HepG2 (cell line): ENCODE results near the gene MIA2. TPM values are rescaled to one million over a fixed set of nuclear protein-coding genes. Genes with fewer than 3 reads are reported as not detected.

Source experiments
- CAMTA2 ChIP-seq: sonication (generic); formaldehyde crosslinking; IDR thresholded peaks from 2 replicates; pipeline ENCODE4 v1.4.0; 2020; ENCODE audit warnings: mild to moderate bottlenecking, missing genetic modification reagents, borderline replicate concordance
- FOSL2 ChIP-seq: sonication (generic); formaldehyde crosslinking; IDR thresholded peaks from 2 replicates; pipeline ENCODE4 v1.4.0; 2020; ENCODE audit warnings: missing genetic modification reagents
- FOXA3 ChIP-seq: IDR thresholded peaks from 2 replicates; pipeline ENCODE4 v1.6.1; 2016; ENCODE audit warnings: missing genetic modification reagents, missing compliant biosample characterization
- FOXP1 ChIP-seq, 2 experiments: fragments of 450-650 bp in 1 of 2; IDR thresholded peaks; 2 replicates each; pipeline ENCODE4 v1.6.1; 2017 to 2018; ENCODE audit warnings: antibody characterized with exemption in 1 of 2
- GMEB1 ChIP-seq: sonication (generic); formaldehyde crosslinking; IDR thresholded peaks from 2 replicates; pipeline ENCODE4 v1.5.1; 2020; ENCODE audit warnings: missing genetic modification reagents, mild to moderate bottlenecking, borderline replicate concordance
- HOXA3 ChIP-seq: sonication (generic); formaldehyde crosslinking; IDR thresholded peaks from 2 replicates; pipeline ENCODE4 v1.5.0; 2020; ENCODE audit warnings: missing genetic modification reagents
- MTA1 ChIP-seq: sonication (generic); formaldehyde crosslinking; IDR thresholded peaks from 2 replicates; pipeline ENCODE4 v1.4.0; 2020; ENCODE audit warnings: missing genetic modification reagents, mild to moderate bottlenecking, borderline replicate concordance
- RFX3 ChIP-seq: IDR thresholded peaks from 2 replicates; pipeline ENCODE4 v1.6.1; 2016; ENCODE audit warnings: missing biosample characterization, missing genetic modification reagents
- SSRP1 ChIP-seq: IDR thresholded peaks from 2 replicates; pipeline ENCODE4 v1.6.1; 2016; ENCODE audit warnings: control low read depth
- STAT5B ChIP-seq: sonication (generic); formaldehyde crosslinking; IDR thresholded peaks from 2 replicates; pipeline ENCODE4 v1.4.0; 2020; ENCODE audit warnings: missing genetic modification reagents
- THAP7 ChIP-seq: sonication (generic); formaldehyde crosslinking; IDR thresholded peaks from 2 replicates; pipeline ENCODE4 v1.8.1; 2023; ENCODE audit warnings: mild to moderate bottlenecking, missing genetic modification reagents
- ZBTB10 ChIP-seq: sonication (generic); formaldehyde crosslinking; IDR thresholded peaks from 2 replicates; pipeline ENCODE4 v1.4.0; 2020; ENCODE audit warnings: missing genetic modification reagents, borderline replicate concordance
- ZNF207 ChIP-seq: fragments of 450-650 bp; IDR thresholded peaks from 2 replicates; pipeline ENCODE4 v1.6.1; 2016; ENCODE audit warnings: antibody characterized with exemption, borderline replicate concordance
- ZNF225 ChIP-seq: sonication (generic); formaldehyde crosslinking; IDR thresholded peaks from 2 replicates; pipeline ENCODE4 v1.4.0; 2020; ENCODE audit warnings: mild to moderate bottlenecking, missing genetic modification reagents
- ZNF614 ChIP-seq: IDR thresholded peaks from 2 replicates; pipeline ENCODE4 v1.6.1; 2018; ENCODE audit warnings: missing biosample characterization, missing genetic modification reagents, inconsistent platforms, borderline replicate concordance
- ZNF687 ChIP-seq: sonication (generic); formaldehyde crosslinking; IDR thresholded peaks from 2 replicates; pipeline ENCODE4 v1.5.1; 2020; ENCODE audit warnings: mild to moderate bottlenecking, missing genetic modification reagents, moderate library complexity
- ZNF776 ChIP-seq: sonication (generic); formaldehyde crosslinking; IDR thresholded peaks from 2 replicates; pipeline ENCODE4 v1.4.0; 2020; ENCODE audit warnings: mild to moderate bottlenecking, missing genetic modification reagents
- ZSCAN12 ChIP-seq: sonication (generic); formaldehyde crosslinking; IDR thresholded peaks from 2 replicates; pipeline ENCODE4 v1.9.0; 2021; ENCODE audit warnings: mild to moderate bottlenecking, missing genetic modification reagents
- polyA plus RNA-seq, 8 experiments: library from polyadenylated mRNA; depleted of rRNA in 3 of 8; stranded (reverse) in 7 of 8; unstranded in 1 of 8; fragments of >200 nt; fragmentation: Illumina TruSeq in 4 of 8; extraction: Trizol in 4 of 8; gene quantifications; 2 replicates each; pipeline versions ENCODE4 v1.2.1 to v1.2.3, GENCODE V29; 2011 to 2016; ENCODE audit warnings: low read depth in 4 of 8, missing spikeins in 1 of 8, mixed read lengths in 1 of 8; ENCODE audit not compliant: insufficient read depth in 1 of 8
- total RNA-seq, 5 experiments: library from RNA; depleted of rRNA; stranded (reverse); fragments of >200 nt; fragmentation: Illumina TruSeq; extraction: Trizol; gene quantifications; 2 replicates each; pipeline ENCODE4 v1.2.3, GENCODE V29; 2016; ENCODE audit warnings: low read depth in 1 of 5

The MIA2 gene
- total and polyA plus RNA-seq, 2 of the 13 experiments (the other 11 are each of a cell fraction or from before 2014, with no cell fraction given) = 134 to 158 TPM

GRCh38 chr14:39211109-39211741, 22.5 kb upstream of the MIA2 start (continued):
- TF ChIP-seq ZBTB10 (CRISPR knock-in tag) (no peak), RFX3 (CRISPR knock-in tag) (no peak), GMEB1 (no peak), FOSL2 (0 out of 2 replicates have a peak, but pooled peaks have one; percentile 18), STAT5B (CRISPR knock-in tag) (no peak), ZSCAN12 (CRISPR knock-in tag) (0 out of 2 replicates have a peak, but pooled peaks have one; percentile 53), ZNF207 (no peak), ZNF225 (CRISPR knock-in tag) (no peak), SSRP1 (CRISPR knock-in tag) (no peak), ZNF776 (CRISPR knock-in tag) (no peak), FOXA3 (CRISPR knock-in tag) (0 out of 2 replicates have a peak, but pooled peaks have one; percentile 6), THAP7 (no peak), FOXP1 (IDR thresholded peaks at IDR 0.05) (no peak), FOXP1 (CRISPR knock-in tag; IDR thresholded peaks at IDR 0.05) (no peak), ZNF687 (CRISPR knock-in tag) (no peak), HOXA3 (CRISPR knock-in tag) (peak; percentile 29; the same call in 1 of the 2 replicates), ZNF614 (no peak), MTA1 (no peak), CAMTA2 (CRISPR knock-in tag) (no peak)
